Measurements from ENCODE around the gene PRMT7. TPM values are rescaled to one million over a fixed set of nuclear protein-coding genes. Genes with fewer than 3 reads are reported as not detected.
A peak's percentile ranks its signal among the peaks of the same experiment; 100 is the strongest.

The PRMT7 gene
- total and polyA plus RNA-seq, 2 donors: 57.9 to 65.5 TPM

GRCh38 chr16:68309799-68310198 lies 1.0 kb upstream of the PRMT7 start:
- Histone ChIP-seq H3K4me3 (ENCODE audit: low read length in 2 of 2) (peak overlapping the region; percentile 75 to 99), H3K27ac (ENCODE audit: low read depth in 1 of 2, low read length in 1 of 2) (peak overlapping the region; percentile 77 to 94), H3K9me3 (ENCODE audit: control insufficient read depth in 2 of 2, insufficient read depth in 1 of 2, low read length in 1 of 2) (no peaks in the 10 kb centered on the region), H3K36me3 (ENCODE audit: control insufficient read depth in 2 of 2, insufficient read depth in 2 of 2, low read length in 1 of 2) (peaks cover 43 to 61% of the 10 kb centered on the region in 2 donors), H3K4me1 (ENCODE audit: control insufficient read depth in 2 of 2, insufficient read depth in 2 of 2, low read length in 2 of 2) (peaks cover 25 to 32% of the 10 kb centered on the region in 2 donors), H3K27me3 (ENCODE audit: control insufficient read depth in 2 of 2, insufficient read depth in 1 of 2, low read length in 1 of 2) (no peaks in the 10 kb centered on the region)
- DNase-seq (ENCODE audit: low read depth in 6 of 9, low spot score in 9 of 9): peak in 2 of 9 donors; percentile 51 to 68
- 50% methylated on average over 6 of the region's 6 CpGs for WGBS

GRCh38 chr16:68310437-68310773 lies 414 bp upstream of the PRMT7 start:
- DNase-seq (ENCODE audit: low read depth in 6 of 9, low spot score in 9 of 9): no peak
- under 1% methylated on average over 29 of the region's 29 CpGs for WGBS

GRCh38 chr16:68313116-68313515 lies 2.3 kb downstream of the PRMT7 start:
- peaks cover 23 to 41% of the 10 kb centered on the region in 2 donors for H3K4me1 ChIP-seq (ENCODE audit: control insufficient read depth in 2 of 2, insufficient read depth in 2 of 2, low read length in 2 of 2)
- no peak overlapping the region for H3K4me3 ChIP-seq (ENCODE audit: low read length in 2 of 2)
- H3K36me3 ChIP-seq (ENCODE audit: control insufficient read depth in 2 of 2, insufficient read depth in 2 of 2, low read length in 1 of 2): peaks cover 30 to 57% of the 10 kb centered on the region in 2 donors
- no peak overlapping the region for H3K27ac ChIP-seq (ENCODE audit: low read depth in 1 of 2, low read length in 1 of 2)
- WGBS: 96% methylated on average over 4 of the region's 4 CpGs
- no peaks in the 10 kb centered on the region for H3K27me3 ChIP-seq (ENCODE audit: control insufficient read depth in 2 of 2, insufficient read depth in 1 of 2, low read length in 1 of 2)
- H3K9me3 ChIP-seq (ENCODE audit: control insufficient read depth in 2 of 2, insufficient read depth in 1 of 2, low read length in 1 of 2): no peaks in the 10 kb centered on the region
- DNase-seq (ENCODE audit: low read depth in 6 of 9, low spot score in 9 of 9): no peak

More at GRCh38 chr16:68310437-68310773, 414 bp upstream of the PRMT7 start:
- Histone ChIP-seq H3K4me3 (ENCODE audit: low read length in 2 of 2) (peak overlapping the region; percentile 75 to 99), H3K9me3 (ENCODE audit: control insufficient read depth in 2 of 2, insufficient read depth in 1 of 2, low read length in 1 of 2) (no peaks in the 10 kb centered on the region), H3K36me3 (ENCODE audit: control insufficient read depth in 2 of 2, insufficient read depth in 2 of 2, low read length in 1 of 2) (peaks cover 37 to 59% of the 10 kb centered on the region in 2 donors), H3K27me3 (ENCODE audit: control insufficient read depth in 2 of 2, insufficient read depth in 1 of 2, low read length in 1 of 2) (no peaks in the 10 kb centered on the region), H3K27ac (ENCODE audit: low read depth in 1 of 2, low read length in 1 of 2) (peak overlapping the region; percentile 77 to 94), H3K4me1 (ENCODE audit: control insufficient read depth in 2 of 2, insufficient read depth in 2 of 2, low read length in 2 of 2) (peaks cover 23 to 34% of the 10 kb centered on the region in 2 donors)

- no peaks in the 10 kb centered on the region for H3K27me3 ChIP-seq (ENCODE audit: control insufficient read depth in 2 of 2, insufficient read depth in 1 of 2, low read length in 1 of 2)
- peaks cover 21 to 42% of the 10 kb centered on the region in 2 donors for H3K4me1 ChIP-seq (ENCODE audit: control insufficient read depth in 2 of 2, insufficient read depth in 2 of 2, low read length in 2 of 2)
- no peak overlapping the region for H3K4me3 ChIP-seq (ENCODE audit: low read length in 2 of 2)
- no peaks in the 10 kb centered on the region for H3K9me3 ChIP-seq (ENCODE audit: control insufficient read depth in 2 of 2, insufficient read depth in 1 of 2, low read length in 1 of 2)
- H3K36me3 ChIP-seq (ENCODE audit: control insufficient read depth in 2 of 2, insufficient read depth in 2 of 2, low read length in 1 of 2): peaks cover 38 to 75% of the 10 kb centered on the region in 2 donors
- no peak overlapping the region for H3K27ac ChIP-seq (ENCODE audit: low read depth in 1 of 2, low read length in 1 of 2)
- 92% methylated on average over 6 of the region's 6 CpGs for WGBS
- DNase-seq (ENCODE audit: low read depth in 6 of 9, low spot score in 9 of 9): no peak
Measured at GRCh38 chr16:68319185-68319908, 8.5 kb downstream of the PRMT7 start.

- Histone ChIP-seq H3K4me1 (ENCODE audit: control insufficient read depth in 2 of 2, insufficient read depth in 2 of 2, low read length in 2 of 2) (peaks cover 28 to 37% of the 10 kb centered on the region in 2 donors), H3K4me3 (ENCODE audit: low read length in 2 of 2) (no peak overlapping the region), H3K27ac (ENCODE audit: low read depth in 1 of 2, low read length in 1 of 2) (no peak overlapping the region), H3K9me3 (ENCODE audit: control insufficient read depth in 2 of 2, insufficient read depth in 1 of 2, low read length in 1 of 2) (no peaks in the 10 kb centered on the region), H3K36me3 (ENCODE audit: control insufficient read depth in 2 of 2, insufficient read depth in 2 of 2, low read length in 1 of 2) (peaks cover 47 to 78% of the 10 kb centered on the region in 2 donors), H3K27me3 (ENCODE audit: control insufficient read depth in 2 of 2, insufficient read depth in 1 of 2, low read length in 1 of 2) (no peaks in the 10 kb centered on the region)
- DNase-seq (ENCODE audit: low read depth in 6 of 9, low spot score in 9 of 9): no peak
- WGBS: 99% methylated on average over 5 of the region's 5 CpGs
Measured at GRCh38 chr16:68324336-68324735, 13.5 kb downstream of the PRMT7 start.

GRCh38 chr16:68324780-68325357 lies 14.1 kb downstream of the PRMT7 start:
- Histone ChIP-seq H3K4me1 (ENCODE audit: control insufficient read depth in 2 of 2, insufficient read depth in 2 of 2, low read length in 2 of 2) (peaks cover 24 to 32% of the 10 kb centered on the region in 2 donors), H3K27me3 (ENCODE audit: control insufficient read depth in 2 of 2, insufficient read depth in 1 of 2, low read length in 1 of 2) (no peaks in the 10 kb centered on the region), H3K27ac (ENCODE audit: low read depth in 1 of 2, low read length in 1 of 2) (no peak overlapping the region), H3K4me3 (ENCODE audit: low read length in 2 of 2) (no peak overlapping the region), H3K9me3 (ENCODE audit: control insufficient read depth in 2 of 2, insufficient read depth in 1 of 2, low read length in 1 of 2) (no peaks in the 10 kb centered on the region), H3K36me3 (ENCODE audit: control insufficient read depth in 2 of 2, insufficient read depth in 2 of 2, low read length in 1 of 2) (peaks cover 47 to 76% of the 10 kb centered on the region in 2 donors)
- DNase-seq (ENCODE audit: low read depth in 6 of 9, low spot score in 9 of 9): no peak
- WGBS: 96% methylated on average over 8 of the region's 8 CpGs

- H3K27ac ChIP-seq (ENCODE audit: low read depth in 1 of 2, low read length in 1 of 2): no peak overlapping the region
Measured at GRCh38 chr16:68328151-68328859, 17.5 kb downstream of the PRMT7 start.

GRCh38 chr16:68328860-68329390 lies 18.1 kb downstream of the PRMT7 start:
- H3K27me3 ChIP-seq (ENCODE audit: control insufficient read depth in 2 of 2, insufficient read depth in 1 of 2, low read length in 1 of 2): no peaks in the 10 kb centered on the region
- peaks cover 44 to 76% of the 10 kb centered on the region in 2 donors for H3K36me3 ChIP-seq (ENCODE audit: control insufficient read depth in 2 of 2, insufficient read depth in 2 of 2, low read length in 1 of 2)
- H3K9me3 ChIP-seq (ENCODE audit: control insufficient read depth in 2 of 2, insufficient read depth in 1 of 2, low read length in 1 of 2): no peaks in the 10 kb centered on the region
- 58% methylated on average over 3 of the region's 3 CpGs for WGBS
- no peak for DNase-seq (ENCODE audit: low read depth in 6 of 9, low spot score in 9 of 9)
- no peak overlapping the region for H3K27ac ChIP-seq (ENCODE audit: low read depth in 1 of 2, low read length in 1 of 2)
- peaks cover 28 to 41% of the 10 kb centered on the region in 2 donors for H3K4me1 ChIP-seq (ENCODE audit: control insufficient read depth in 2 of 2, insufficient read depth in 2 of 2, low read length in 2 of 2)
- no peak overlapping the region for H3K4me3 ChIP-seq (ENCODE audit: low read length in 2 of 2)

More at GRCh38 chr16:68328151-68328859, 17.5 kb downstream of the PRMT7 start:
- Histone ChIP-seq H3K4me1 (ENCODE audit: control insufficient read depth in 2 of 2, insufficient read depth in 2 of 2, low read length in 2 of 2) (peaks cover 25 to 35% of the 10 kb centered on the region in 2 donors), H3K9me3 (ENCODE audit: control insufficient read depth in 2 of 2, insufficient read depth in 1 of 2, low read length in 1 of 2) (no peaks in the 10 kb centered on the region), H3K27me3 (ENCODE audit: control insufficient read depth in 2 of 2, insufficient read depth in 1 of 2, low read length in 1 of 2) (no peaks in the 10 kb centered on the region), H3K4me3 (ENCODE audit: low read length in 2 of 2) (no peak overlapping the region), H3K36me3 (ENCODE audit: control insufficient read depth in 2 of 2, insufficient read depth in 2 of 2, low read length in 1 of 2) (peaks cover 44 to 73% of the 10 kb centered on the region in 2 donors)
- WGBS: 49% methylated on average over 13 of the region's 13 CpGs
- peak in 8 of 9 donors; percentile 67 to 91 (median 82) for DNase-seq (ENCODE audit: low read depth in 6 of 9, low spot score in 9 of 9)

Measured in thymus (tissue), 11 donors.